Measurements from ENCODE around the gene RASAL1.

DNA sequence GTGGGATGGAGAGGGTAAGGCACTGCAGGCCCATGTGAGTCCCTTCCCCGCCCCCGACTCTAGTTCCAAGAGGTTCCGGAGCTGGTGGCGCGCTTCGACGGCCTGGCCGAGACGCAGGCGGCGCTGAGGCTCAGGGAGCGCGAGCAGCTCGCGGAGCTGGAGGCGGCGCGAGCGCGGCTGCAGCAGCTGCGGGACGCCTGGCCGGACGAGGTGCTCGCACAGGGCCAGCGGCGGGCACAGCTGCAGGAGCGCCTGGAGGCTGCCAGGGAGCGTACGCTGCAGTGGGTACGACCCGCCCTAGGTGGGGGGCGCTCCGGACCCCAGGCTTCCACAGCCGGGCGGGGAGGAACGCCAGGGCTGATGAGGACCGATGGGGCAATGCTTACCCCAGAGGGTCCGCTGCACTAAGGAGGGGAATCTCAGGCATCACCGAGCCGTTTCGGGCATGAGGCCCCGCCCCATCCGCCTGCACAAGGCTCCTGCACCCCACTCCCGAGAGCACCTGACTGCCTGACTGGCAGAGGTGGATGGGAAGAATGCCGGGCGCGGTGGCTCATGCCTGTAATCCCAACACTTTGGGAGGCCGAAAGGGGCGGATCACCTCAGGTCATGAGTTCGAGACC is 18.9 kb upstream of the RASAL1 start:
- TF ChIP-seq SUZ12 (IDR thresholded peaks at IDR 0.05) (no peak), HDGF (IDR thresholded peaks at IDR 0.05; ENCODE audit: borderline replicate concordance) (no peak)

All from HEK293T (cell line).